ENCODE measurements around the gene TPPP.

TPPP gene

GRCh38 chr5:652023-652515 lies 41.1 kb downstream of the TPPP start:
- peak in 2 of 10 donors; percentile 64 to 66 for DNase-seq
- intact Hi-C loops (cut with DNase I), result no loop called here

GRCh38 chr5:651296-652022 lies 41.7 kb downstream of the TPPP start:
- intact Hi-C loops (cut with DNase I), result no loop called here
- peak in 2 of 10 donors; percentile 54 to 68 for DNase-seq

GRCh38 chr5:647727-648126 lies 45.4 kb downstream of the TPPP start:
- intact Hi-C loops (cut with DNase I), result no loop called here
- DNase-seq, result peak in 1 of 10 donors; percentile 30

GRCh38 chr5:647311-647710 lies 45.8 kb downstream of the TPPP start:
- intact Hi-C loops (cut with DNase I), result no loop called here

GRCh38 chr5:646396-647201 lies 46.6 kb downstream of the TPPP start:
- intact Hi-C loops (cut with DNase I), result no loop called here
- DNase-seq, result peak in 2 of 10 donors; percentile 51 to 79

More at GRCh38 chr5:647311-647710, 45.8 kb downstream of the TPPP start:
- DNase-seq, result peak in 1 of 10 donors; percentile 90

- intact Hi-C loops (cut with DNase I), result no loop called here
- peak in 2 of 10 donors; percentile 62 to 75 for DNase-seq
Observed at GRCh38 chr5:645421-645820, 47.7 kb downstream of the TPPP start.

GRCh38 chr5:644971-645370 lies 48.2 kb downstream of the TPPP start:
- no peak for DNase-seq
- intact Hi-C loops (cut with DNase I), result no loop called here

GRCh38 chr5:644509-644908 lies 48.6 kb downstream of the TPPP start:
- intact Hi-C loops (cut with DNase I), result no loop called here
- no peak for DNase-seq

GRCh38 chr5:643811-644271 lies 49.3 kb downstream of the TPPP start:
- intact Hi-C loops (cut with DNase I), result no loop called here
- DNase-seq, result no peak

GRCh38 chr5:643351-643801 lies 49.8 kb downstream of the TPPP start:
- intact Hi-C loops (cut with DNase I), result no loop called here

GRCh38 chr5:642481-642880 lies 50.7 kb downstream of the TPPP start:
- DNase-seq, result peak in 1 of 10 donors; percentile 80
- intact Hi-C loops (cut with DNase I), result no loop called here

More at GRCh38 chr5:643351-643801, 49.8 kb downstream of the TPPP start:
- peak in 1 of 10 donors; percentile 76 for DNase-seq

- intact Hi-C loops (cut with DNase I), result no loop called here
- peak in 2 of 10 donors; percentile 23 to 25 for DNase-seq
Observed at GRCh38 chr5:641331-641765, 51.8 kb downstream of the TPPP start.

- intact Hi-C loops (cut with DNase I), result no loop called here
- DNase-seq, result peak in 1 of 10 donors; percentile 70
Observed at GRCh38 chr5:640461-641330, 52.5 kb downstream of the TPPP start.

GRCh38 chr5:639584-640213 lies 53.5 kb downstream of the TPPP start:
- intact Hi-C loops (cut with DNase I), result no loop called here
- DNase-seq, result peak in 3 of 10 donors; percentile 23 to 69 (median 48)

- DNase-seq, result peak in 2 of 10 donors; percentile 12 to 62
Observed at GRCh38 chr5:639253-639530, 54.0 kb downstream of the TPPP start.

GRCh38 chr5:638501-639252 lies 54.5 kb downstream of the TPPP start:
- intact Hi-C loops (cut with DNase I), result no loop called here
- peak in 2 of 10 donors; percentile 32 to 76 for DNase-seq

More at GRCh38 chr5:639253-639530, 54.0 kb downstream of the TPPP start:
- intact Hi-C loops (cut with DNase I), result no loop called here

- intact Hi-C loops (cut with DNase I), result no loop called here
- peak in 2 of 10 donors; percentile 52 to 70 for DNase-seq
Observed at GRCh38 chr5:637581-638450, 55.3 kb downstream of the TPPP start.

GRCh38 chr5:636951-637350 lies 56.2 kb downstream of the TPPP start:
- peak in 2 of 10 donors; percentile 58 for DNase-seq
- intact Hi-C loops (cut with DNase I), result no loop called here
